HCT116 (cell line): ENCODE results near the gene NDOR1.

Source experiments
- ATF3 ChIP-seq: IDR thresholded peaks from 2 replicates; pipeline ENCODE4 v1.6.1; 2012
- CBX3 ChIP-seq: IDR thresholded peaks from 2 replicates; pipeline ENCODE4 v1.6.1; 2012; ENCODE audit warnings: low read depth
- CEBPB ChIP-seq: IDR thresholded peaks from 2 replicates; pipeline ENCODE4 v1.6.1; 2012; ENCODE audit warnings: low read depth
- EZH2 ChIP-seq: fragments of 200-600 bp; sonication (generic); IDR thresholded peaks from 2 replicates; pipeline ENCODE4 v1.6.1; 2017; ENCODE audit warnings: antibody characterized with exemption, mixed run types
- EZH2phosphoT487 ChIP-seq: fragments of 200-600 bp; IDR thresholded peaks from 2 replicates; pipeline ENCODE4 v1.6.1; 2018; ENCODE audit warnings: antibody characterized with exemption, borderline replicate concordance
- JUND ChIP-seq: IDR thresholded peaks from 2 replicates; pipeline ENCODE4 v1.6.1; 2012
- POLR2A ChIP-seq: IDR thresholded peaks from 2 replicates; pipeline ENCODE4 v1.7.0; 2011; ENCODE audit warnings: borderline replicate concordance; ENCODE audit not compliant: insufficient read depth, insufficient read length; ENCODE audit errors: extremely low read depth
- POLR2AphosphoS5 ChIP-seq: IDR thresholded peaks from 2 replicates; pipeline ENCODE4 v1.6.1; 2011; ENCODE audit warnings: mild to moderate bottlenecking, low read depth, low read length, moderate library complexity
- REST ChIP-seq: IDR thresholded peaks from 2 replicates; pipeline ENCODE4 v1.6.1; 2012; ENCODE audit warnings: low read depth
- SIN3A ChIP-seq: IDR thresholded peaks from 2 replicates; pipeline ENCODE4 v1.6.1; 2012; ENCODE audit warnings: low read depth
- SP1 ChIP-seq: IDR thresholded peaks from 2 replicates; pipeline ENCODE4 v1.6.1; 2012; ENCODE audit warnings: low read depth
- SRF ChIP-seq: IDR thresholded peaks from 2 replicates; pipeline ENCODE4 v1.6.1; 2012; ENCODE audit warnings: low read depth
- ZNF274 ChIP-seq: fragments of 200-500 bp; sonication (Bioruptor generic); IDR thresholded peaks from 2 replicates; pipeline ENCODE4 v1.6.1; 2014; ENCODE audit warnings: mild to moderate bottlenecking, low read depth, low read length, inconsistent platforms
- TF ChIP-seq, protein P1 (sequence below), 3 experiments: fragments of 200-600 bp in 1 of 3; sonication (generic) in 1 of 3; IDR thresholded peaks in 2 of 3; conservative IDR thresholded peaks in 1 of 3; 2 replicates each; pipeline ENCODE4 v1.5.1; 2012 to 2017; ENCODE audit warnings: low read depth in 2 of 3, low read length in 2 of 3, antibody characterized with exemption in 1 of 3, borderline replicate concordance in 1 of 3, control low read depth in 1 of 3, mild to moderate bottlenecking in 1 of 3, mixed read lengths in 1 of 3, mixed run types in 1 of 3, moderate library complexity in 1 of 3; ENCODE audit not compliant: insufficient read depth in 1 of 3

- TF ChIP-seq, protein P1, sequence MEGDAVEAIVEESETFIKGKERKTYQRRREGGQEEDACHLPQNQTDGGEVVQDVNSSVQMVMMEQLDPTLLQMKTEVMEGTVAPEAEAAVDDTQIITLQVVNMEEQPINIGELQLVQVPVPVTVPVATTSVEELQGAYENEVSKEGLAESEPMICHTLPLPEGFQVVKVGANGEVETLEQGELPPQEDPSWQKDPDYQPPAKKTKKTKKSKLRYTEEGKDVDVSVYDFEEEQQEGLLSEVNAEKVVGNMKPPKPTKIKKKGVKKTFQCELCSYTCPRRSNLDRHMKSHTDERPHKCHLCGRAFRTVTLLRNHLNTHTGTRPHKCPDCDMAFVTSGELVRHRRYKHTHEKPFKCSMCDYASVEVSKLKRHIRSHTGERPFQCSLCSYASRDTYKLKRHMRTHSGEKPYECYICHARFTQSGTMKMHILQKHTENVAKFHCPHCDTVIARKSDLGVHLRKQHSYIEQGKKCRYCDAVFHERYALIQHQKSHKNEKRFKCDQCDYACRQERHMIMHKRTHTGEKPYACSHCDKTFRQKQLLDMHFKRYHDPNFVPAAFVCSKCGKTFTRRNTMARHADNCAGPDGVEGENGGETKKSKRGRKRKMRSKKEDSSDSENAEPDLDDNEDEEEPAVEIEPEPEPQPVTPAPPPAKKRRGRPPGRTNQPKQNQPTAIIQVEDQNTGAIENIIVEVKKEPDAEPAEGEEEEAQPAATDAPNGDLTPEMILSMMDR (IDR thresholded peaks at IDR 0.05 in 2 of 3, conservative IDR thresholded peaks at IDR 0.05 in 1 of 3; ENCODE audit: borderline replicate concordance in 1 of 3, insufficient read depth in 1 of 3, low read depth in 2 of 3, low read length in 2 of 3) = no peak
- no peak for TF ChIP-seq JUND
- no peak for TF ChIP-seq EZH2
- no peak for TF ChIP-seq POLR2A
- TF ChIP-seq POLR2AphosphoS5 = no peak
- TF ChIP-seq SP1 = no peak
- no peak for TF ChIP-seq ATF3
- TF ChIP-seq SRF = no peak
- no peak for TF ChIP-seq CEBPB
- TF ChIP-seq CBX3 = no peak
- TF ChIP-seq REST = no peak
- no peak for TF ChIP-seq EZH2phosphoT487
- TF ChIP-seq SIN3A = no peak
- TF ChIP-seq ZNF274 = no peak
These were observed 17.4 kb upstream of the NDOR1 start for GRCh38 chr9:137188086-137188489.
